HepG2 (cell line): Measurements from ENCODE around the gene ACAD8. TPM values are rescaled to one million over a fixed set of nuclear protein-coding genes. Genes with fewer than 3 reads are reported as not detected.
A peak's percentile ranks its signal among the peaks of the same experiment; 100 is the strongest.

Source experiments
- BRCA1 ChIP-seq: sonication (generic); formaldehyde crosslinking; IDR thresholded peaks from 2 replicates; pipeline ENCODE4 v1.4.0; 2020; ENCODE audit warnings: missing genetic modification reagents
- CBX5 ChIP-seq: sonication (generic); formaldehyde crosslinking; IDR thresholded peaks from 2 replicates; pipeline ENCODE4 v1.4.0; 2020; ENCODE audit warnings: missing genetic modification reagents, borderline replicate concordance
- CEBPB ChIP-seq: IDR thresholded peaks from 2 replicates; pipeline ENCODE4 v1.6.1; 2011; ENCODE audit warnings: low read depth, low read length, improper control_type of control experiment, borderline replicate concordance
- KLF16 ChIP-seq, 2 experiments: sonication (generic) in 1 of 2; formaldehyde crosslinking in 1 of 2; IDR thresholded peaks; 2 replicates each; pipeline versions ENCODE4 v1.6.1 to v1.8.0; 2016 to 2023; ENCODE audit warnings: missing genetic modification reagents in 2 of 2, missing compliant biosample characterization in 1 of 2
- MTERF4 ChIP-seq: sonication (generic); formaldehyde crosslinking; IDR thresholded peaks from 2 replicates; pipeline ENCODE4 v1.8.0; 2023; ENCODE audit warnings: mild to moderate bottlenecking, missing genetic modification reagents
- NR2C2 ChIP-seq: sonication (generic); formaldehyde crosslinking; IDR thresholded peaks from 2 replicates; pipeline ENCODE4 v1.4.0; 2020; ENCODE audit warnings: missing genetic modification reagents, mild to moderate bottlenecking, moderate library complexity, borderline replicate concordance
- PAXIP1 ChIP-seq: sonication (generic); formaldehyde crosslinking; conservative IDR thresholded peaks from 2 replicates; pipeline ENCODE4 v1.4.0; 2020; ENCODE audit warnings: mild to moderate bottlenecking, missing genetic modification reagents, moderate library complexity
- RORA ChIP-seq: sonication (generic); formaldehyde crosslinking; IDR thresholded peaks from 2 replicates; pipeline ENCODE4 v1.5.0; 2020; ENCODE audit warnings: mild to moderate bottlenecking, missing genetic modification reagents, moderate library complexity
- SIX4 ChIP-seq: sonication (generic); formaldehyde crosslinking; IDR thresholded peaks from 2 replicates; pipeline ENCODE4 v1.4.0; 2020; ENCODE audit warnings: missing genetic modification reagents
- SP140L ChIP-seq: sonication (generic); formaldehyde crosslinking; IDR thresholded peaks from 2 replicates; pipeline ENCODE4 v1.4.0; 2020; ENCODE audit warnings: missing genetic modification reagents, borderline replicate concordance
- STAT6 ChIP-seq: sonication (generic); formaldehyde crosslinking; IDR thresholded peaks from 2 replicates; pipeline ENCODE4 v1.4.0; 2020; ENCODE audit warnings: missing genetic modification reagents, mild to moderate bottlenecking, borderline replicate concordance
- ZBTB33 ChIP-seq: sonication (generic); formaldehyde crosslinking; IDR thresholded peaks from 2 replicates; pipeline ENCODE4 v1.4.0; 2020; ENCODE audit warnings: missing genetic modification reagents
- ZNF136 ChIP-seq: sonication (generic); formaldehyde crosslinking; IDR thresholded peaks from 2 replicates; pipeline ENCODE4 v1.8.1; 2022; ENCODE audit warnings: low read depth, mild to moderate bottlenecking, moderate library complexity, missing genetic modification reagents
- ZNF253 ChIP-seq: sonication (generic); formaldehyde crosslinking; IDR thresholded peaks from 2 replicates; pipeline ENCODE4 v1.8.0; 2022; ENCODE audit warnings: mild to moderate bottlenecking, missing genetic modification reagents, borderline replicate concordance
- ZNF263 ChIP-seq: sonication (generic); formaldehyde crosslinking; IDR thresholded peaks from 2 replicates; pipeline ENCODE4 v1.4.0; 2020; ENCODE audit warnings: missing genetic modification reagents
- ZNF275 ChIP-seq: sonication (generic); formaldehyde crosslinking; IDR thresholded peaks from 2 replicates; pipeline ENCODE4 v1.8.0; 2022; ENCODE audit warnings: missing genetic modification reagents, mild to moderate bottlenecking, inconsistent platforms, borderline replicate concordance
- ZNF878 ChIP-seq: sonication (generic); formaldehyde crosslinking; IDR thresholded peaks from 2 replicates; pipeline ENCODE4 v1.8.1; 2023; ENCODE audit warnings: mild to moderate bottlenecking, missing genetic modification reagents, moderate library complexity
- polyA plus RNA-seq, 8 experiments: library from polyadenylated mRNA; depleted of rRNA in 3 of 8; stranded (reverse) in 7 of 8; unstranded in 1 of 8; fragments of >200 nt; fragmentation: Illumina TruSeq in 4 of 8; extraction: Trizol in 4 of 8; gene quantifications; 2 replicates each; pipeline versions ENCODE4 v1.2.1 to v1.2.3, GENCODE V29; 2011 to 2016; ENCODE audit warnings: low read depth in 4 of 8, missing spikeins in 1 of 8, mixed read lengths in 1 of 8; ENCODE audit not compliant: insufficient read depth in 1 of 8
- total RNA-seq, 5 experiments: library from RNA; depleted of rRNA; stranded (reverse); fragments of >200 nt; fragmentation: Illumina TruSeq; extraction: Trizol; gene quantifications; 2 replicates each; pipeline ENCODE4 v1.2.3, GENCODE V29; 2016; ENCODE audit warnings: low read depth in 1 of 5

The ACAD8 gene
- total and polyA plus RNA-seq, 2 of the 13 experiments (the other 11 are each of a cell fraction or from before 2014, with no cell fraction given), result 13.5 to 20.3 TPM

GRCh38 chr11:134223836-134224709 lies 29.3 kb upstream of the ACAD8 start, which contains the start of the genes NCAPD3 and VPS26B (continued):
- no peak; the same call in 1 of the 2 replicates for TF ChIP-seq CBX5 (CRISPR knock-in tag)
- TF ChIP-seq RORA (CRISPR knock-in tag), result no peak
- TF ChIP-seq SIX4 (CRISPR knock-in tag), result no peak
- peak in 1 of 2 experiments; percentile 25; a peak in 2 of 4 replicates for TF ChIP-seq KLF16 (CRISPR knock-in tag; IDR thresholded peaks at IDR 0.05)
- TF ChIP-seq STAT6 (CRISPR knock-in tag), result no peak
- no peak for TF ChIP-seq CEBPB
- peak; percentile 96 for TF ChIP-seq ZNF136 (CRISPR knock-in tag)
- peak; percentile 34; the same call in 1 of the 2 replicates for TF ChIP-seq ZBTB33 (CRISPR knock-in tag)
- peak; percentile 69; the same call in 1 of the 2 replicates for TF ChIP-seq MTERF4
- TF ChIP-seq ZNF253, result no peak
- peak; percentile 86 for TF ChIP-seq NR2C2 (CRISPR knock-in tag)
- peak; percentile 93 for TF ChIP-seq ZNF878 (CRISPR knock-in tag)
- TF ChIP-seq BRCA1, result no peak
- TF ChIP-seq PAXIP1 (CRISPR knock-in tag), result no peak
- no peak for TF ChIP-seq SP140L (CRISPR knock-in tag)
- peak; percentile 70; the same call in 1 of the 2 replicates for TF ChIP-seq ZNF275 (CRISPR knock-in tag)
- TF ChIP-seq ZNF263 (CRISPR knock-in tag), result peak; percentile 9; the same call in 1 of the 2 replicates
